DMS53 treated with DMSO at 0.1 percent for 48 hours (cell line): ENCODE data around the gene CASD1.

Source experiments
- DNase-seq: peaks from one replicate; lab custom pipeline; 2025; ENCODE audit not compliant: unreplicated experiment; lab: John Stamatoyannopoulos, UW

CASD1 gene

GRCh38 chr7:94579470-94579869 lies 69.9 kb downstream of the CASD1 start:
- no peak for DNase-seq

- DNase-seq = no peak
Measured at GRCh38 chr7:94580601-94581000, 71.0 kb downstream of the CASD1 start.

- no peak for DNase-seq
Measured at GRCh38 chr7:94584113-94584512, 74.5 kb downstream of the CASD1 start.

- DNase-seq = no peak
Measured at GRCh38 chr7:94588075-94588474, 78.5 kb downstream of the CASD1 start.

GRCh38 chr7:94590526-94591162 lies 81.0 kb downstream of the CASD1 start:
- DNase-seq = no peak

GRCh38 chr7:94591176-94591575 lies 81.6 kb downstream of the CASD1 start:
- no peak for DNase-seq

GRCh38 chr7:94594882-94595281 lies 85.3 kb downstream of the CASD1 start:
- DNase-seq = no peak

- no peak for DNase-seq
Measured at GRCh38 chr7:94595717-94596116, 86.1 kb downstream of the CASD1 start.

- no peak for DNase-seq
Measured at GRCh38 chr7:94600267-94600666, 90.7 kb downstream of the CASD1 start.

- DNase-seq = no peak
Measured at GRCh38 chr7:94602181-94602580, 92.6 kb downstream of the CASD1 start.

GRCh38 chr7:94605031-94605430 lies 95.4 kb downstream of the CASD1 start:
- no peak for DNase-seq
